GM21423 (cell line): ENCODE measurements around the gene MYH4.

Experiments
- ATAC-seq: cut with Tn5 transposase; IDR thresholded peaks from one replicate; pipeline ENCODE4 v1.9.1; 2021; ENCODE audit warnings: mild to moderate bottlenecking, moderate library complexity; ENCODE audit not compliant: unreplicated experiment

MYH4 gene

GRCh38 chr17:10421900-10422542 is 47.3 kb downstream of the MYH4 start, which contains the start of gene MYH8:
Gene MYH8 (minus strand): TSS chr17:10421950. CDS start chr17:10420227, 1,723 bp downstream.
- no peak for ATAC-seq

DNA sequence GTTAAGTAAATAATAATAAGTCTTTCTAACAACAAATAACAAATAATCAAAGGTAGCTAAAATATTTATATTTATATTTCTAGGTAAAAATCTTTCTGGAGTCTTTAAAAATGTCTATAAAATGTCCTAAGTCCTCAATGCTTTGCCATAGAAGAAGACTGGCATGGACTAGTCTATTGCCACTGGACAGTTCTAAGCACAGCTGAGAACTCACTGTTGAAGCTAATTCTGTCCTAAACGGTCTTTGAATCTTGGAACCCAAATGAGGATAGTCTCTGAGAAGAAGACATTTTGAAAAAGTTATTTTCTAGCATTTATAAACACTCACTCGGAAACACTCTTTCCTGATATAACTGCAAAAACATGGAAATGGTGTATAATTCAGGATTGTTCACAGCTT is 48.1 kb downstream of the MYH4 start:
- ATAC-seq = no peak

GRCh38 chr17:10420811-10421210 is 48.5 kb downstream of the MYH4 start:
- no peak for ATAC-seq

- ATAC-seq = no peak
Measured at GRCh38 chr17:10417431-10417830, 51.9 kb downstream of the MYH4 start.

DNA sequence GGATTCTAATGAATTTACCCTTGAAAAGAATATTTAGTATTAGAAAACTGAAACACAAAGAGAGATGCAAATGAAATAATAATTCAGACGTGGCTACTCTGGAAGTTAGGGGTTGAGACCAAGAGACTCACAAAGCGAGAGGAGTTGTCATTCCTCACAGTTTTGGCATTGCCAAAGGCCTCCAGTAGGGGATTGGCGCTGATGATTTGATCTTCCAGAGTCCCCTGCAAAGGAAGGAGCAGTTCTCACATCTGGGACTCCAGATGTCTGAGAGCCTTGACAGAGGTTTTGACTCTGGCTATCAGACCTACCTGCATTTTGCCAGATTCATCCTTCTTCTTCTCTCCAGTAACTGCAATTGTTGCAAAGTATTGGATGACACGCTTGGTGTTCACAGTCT is 54.2 kb downstream of the MYH4 start:
- no peak for ATAC-seq

DNA sequence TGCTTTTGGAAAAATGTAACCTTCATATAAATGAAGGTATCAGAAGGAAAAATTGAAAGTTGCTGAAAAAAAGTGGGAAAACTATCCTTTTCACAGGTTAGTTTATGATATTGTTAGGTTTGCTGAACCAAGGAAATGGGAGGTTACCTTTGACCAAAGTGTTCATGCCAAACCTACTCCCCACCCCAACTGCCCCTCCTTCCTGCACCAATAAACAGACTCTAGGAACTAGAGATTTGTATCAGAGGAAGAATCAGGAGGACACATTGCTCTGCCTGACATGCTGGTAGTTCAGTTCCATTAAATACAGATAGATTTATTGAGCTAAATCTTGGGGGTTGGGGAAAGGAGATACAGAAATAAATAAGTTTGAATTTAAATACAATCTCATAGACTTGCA is 65.8 kb downstream of the MYH4 start:
- ATAC-seq = no peak

DNA sequence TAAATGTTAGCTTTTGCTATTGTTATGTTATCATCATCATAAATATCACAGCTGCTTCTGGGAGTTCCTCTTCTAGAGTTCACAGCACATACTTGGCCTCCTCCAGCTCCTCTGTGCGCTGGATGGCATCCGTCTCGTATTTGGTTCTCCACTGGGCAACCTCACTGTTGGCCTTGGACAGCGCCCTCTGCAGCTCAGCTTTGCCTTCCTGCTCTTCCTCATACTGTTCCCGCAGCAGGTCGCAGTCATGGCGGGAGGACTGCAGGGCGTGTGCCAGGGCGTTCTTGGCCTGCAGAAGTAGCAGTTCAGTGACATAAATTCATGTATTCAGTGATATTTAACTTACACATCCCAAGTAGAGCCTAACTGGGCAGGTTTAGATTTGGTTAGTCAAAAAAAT is 71.0 kb downstream of the MYH4 start:
- ATAC-seq = no peak

- ATAC-seq = no peak
Measured at GRCh38 chr17:10396524-10397163, 72.7 kb downstream of the MYH4 start.

- ATAC-seq = no peak
Measured at GRCh38 chr17:10394201-10394887, 75.0 kb downstream of the MYH4 start.
